Measurements from ENCODE around the gene LAMA3. TPM values are rescaled to one million over a fixed set of nuclear protein-coding genes. Genes with fewer than 3 reads are reported as not detected.

LAMA3 gene
- total and polyA plus RNA-seq, 2 donors (not counting 1 experiment from before 2014, with no cell fraction given) = 0.75 to 13.2 TPM

DNA sequence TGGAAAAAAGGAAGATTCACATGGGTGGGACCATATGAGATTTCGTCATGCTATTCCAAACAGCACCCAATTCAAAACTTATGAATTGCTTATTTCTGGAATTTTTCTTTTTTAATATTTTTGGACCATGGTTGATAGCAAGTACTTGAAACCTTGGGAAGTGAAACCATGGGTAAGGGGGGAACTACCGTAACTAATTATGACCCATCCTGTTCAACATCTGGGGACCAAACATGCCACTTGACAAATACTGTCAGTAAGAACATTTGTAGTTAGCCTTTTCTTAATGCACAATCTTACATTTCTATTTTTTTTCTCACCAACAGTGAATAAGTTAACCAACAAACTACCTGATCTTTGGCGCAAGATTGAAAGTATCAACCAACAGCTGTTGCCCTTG, 219.6 kb downstream of the LAMA3 start:
- Histone ChIP-seq H3K79me2 (ENCODE audit: control insufficient read depth, insufficient read depth, low read length) (no peaks in the 10 kb centered on the region), H2AFZ (ENCODE audit: low read length) (no peak overlapping the region), H3K4me2 (ENCODE audit: extremely low read depth, insufficient read depth, low read length) (no peak overlapping the region), H3K9me3 (ENCODE audit: control insufficient read depth, insufficient read depth, low read depth, low read length) (no peaks in the 10 kb centered on the region), H3K27me3 (ENCODE audit: control insufficient read depth, insufficient read depth, low read length) (no peaks in the 10 kb centered on the region), H3K4me3 (replicated peaks in 1 of 4; ENCODE audit: control extremely low read depth in 1 of 4, insufficient read depth in 1 of 4, low read depth in 3 of 4, low read length in 4 of 4) (no peak overlapping the region), H3K36me3 (ENCODE audit: control insufficient read depth, insufficient read depth, low read length) (no peaks in the 10 kb centered on the region), H3K9ac (ENCODE audit: insufficient read depth, low read length) (no peak overlapping the region), H3K4me1 (ENCODE audit: control insufficient read depth, extremely low read depth, insufficient read depth, low read length) (no peaks in the 10 kb centered on the region), H3K27ac (ENCODE audit: insufficient read depth, low read length) (no peak overlapping the region), H4K20me1 (ENCODE audit: control insufficient read depth, extremely low read depth, insufficient read depth, low read length) (no peaks in the 10 kb centered on the region)
- DNase-seq (ENCODE audit: low read depth in 2 of 2) = no peak
- no peak for TF ChIP-seq EZH2 (IDR thresholded peaks at IDR 0.05; ENCODE audit: low read length, missing control alignments)
- TF ChIP-seq, protein P1, sequence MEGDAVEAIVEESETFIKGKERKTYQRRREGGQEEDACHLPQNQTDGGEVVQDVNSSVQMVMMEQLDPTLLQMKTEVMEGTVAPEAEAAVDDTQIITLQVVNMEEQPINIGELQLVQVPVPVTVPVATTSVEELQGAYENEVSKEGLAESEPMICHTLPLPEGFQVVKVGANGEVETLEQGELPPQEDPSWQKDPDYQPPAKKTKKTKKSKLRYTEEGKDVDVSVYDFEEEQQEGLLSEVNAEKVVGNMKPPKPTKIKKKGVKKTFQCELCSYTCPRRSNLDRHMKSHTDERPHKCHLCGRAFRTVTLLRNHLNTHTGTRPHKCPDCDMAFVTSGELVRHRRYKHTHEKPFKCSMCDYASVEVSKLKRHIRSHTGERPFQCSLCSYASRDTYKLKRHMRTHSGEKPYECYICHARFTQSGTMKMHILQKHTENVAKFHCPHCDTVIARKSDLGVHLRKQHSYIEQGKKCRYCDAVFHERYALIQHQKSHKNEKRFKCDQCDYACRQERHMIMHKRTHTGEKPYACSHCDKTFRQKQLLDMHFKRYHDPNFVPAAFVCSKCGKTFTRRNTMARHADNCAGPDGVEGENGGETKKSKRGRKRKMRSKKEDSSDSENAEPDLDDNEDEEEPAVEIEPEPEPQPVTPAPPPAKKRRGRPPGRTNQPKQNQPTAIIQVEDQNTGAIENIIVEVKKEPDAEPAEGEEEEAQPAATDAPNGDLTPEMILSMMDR (conservative IDR thresholded peaks at IDR 0.05 in 1 of 2, IDR thresholded peaks at IDR 0.05 in 1 of 2; ENCODE audit: low read depth in 1 of 2, low read length in 2 of 2) = no peak

DNA sequence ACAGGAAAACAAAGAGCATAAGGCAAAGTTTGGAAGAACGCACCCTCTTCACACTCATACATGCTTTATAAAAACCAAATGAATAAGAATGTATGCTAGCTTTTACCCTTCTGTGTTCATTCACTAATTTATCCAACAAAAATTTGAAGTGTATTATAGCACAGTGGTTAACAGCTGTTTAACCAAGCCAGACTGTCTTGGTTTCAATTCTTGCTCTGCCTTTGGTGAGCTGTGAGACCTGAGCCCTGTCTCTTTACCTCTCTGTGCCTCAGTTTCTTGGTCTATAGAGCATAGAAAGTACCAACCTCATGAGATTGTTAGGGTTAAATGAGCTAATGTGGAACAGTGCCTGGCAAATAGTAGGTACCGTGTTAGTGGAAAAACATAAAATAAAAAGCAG, 220.8 kb downstream of the LAMA3 start:
- Histone ChIP-seq H2AFZ (ENCODE audit: low read length) (no peak overlapping the region), H3K9ac (ENCODE audit: insufficient read depth, low read length) (no peak overlapping the region), H3K4me3 (replicated peaks in 1 of 4; ENCODE audit: control extremely low read depth in 1 of 4, insufficient read depth in 1 of 4, low read depth in 3 of 4, low read length in 4 of 4) (no peak overlapping the region), H3K36me3 (ENCODE audit: control insufficient read depth, insufficient read depth, low read length) (no peaks in the 10 kb centered on the region), H3K4me1 (ENCODE audit: control insufficient read depth, extremely low read depth, insufficient read depth, low read length) (no peaks in the 10 kb centered on the region), H4K20me1 (ENCODE audit: control insufficient read depth, extremely low read depth, insufficient read depth, low read length) (no peaks in the 10 kb centered on the region), H3K27me3 (ENCODE audit: control insufficient read depth, insufficient read depth, low read length) (no peaks in the 10 kb centered on the region), H3K79me2 (ENCODE audit: control insufficient read depth, insufficient read depth, low read length) (no peaks in the 10 kb centered on the region), H3K4me2 (ENCODE audit: extremely low read depth, insufficient read depth, low read length) (no peak overlapping the region), H3K27ac (ENCODE audit: insufficient read depth, low read length) (no peak overlapping the region), H3K9me3 (ENCODE audit: control insufficient read depth, insufficient read depth, low read depth, low read length) (no peaks in the 10 kb centered on the region)
- TF ChIP-seq EZH2 (IDR thresholded peaks at IDR 0.05; ENCODE audit: low read length, missing control alignments) = no peak
- TF ChIP-seq, protein P1 (conservative IDR thresholded peaks at IDR 0.05 in 1 of 2, IDR thresholded peaks at IDR 0.05 in 1 of 2; ENCODE audit: low read depth in 1 of 2, low read length in 2 of 2) = no peak
- DNase-seq (ENCODE audit: low read depth in 2 of 2) = no peak

DNA sequence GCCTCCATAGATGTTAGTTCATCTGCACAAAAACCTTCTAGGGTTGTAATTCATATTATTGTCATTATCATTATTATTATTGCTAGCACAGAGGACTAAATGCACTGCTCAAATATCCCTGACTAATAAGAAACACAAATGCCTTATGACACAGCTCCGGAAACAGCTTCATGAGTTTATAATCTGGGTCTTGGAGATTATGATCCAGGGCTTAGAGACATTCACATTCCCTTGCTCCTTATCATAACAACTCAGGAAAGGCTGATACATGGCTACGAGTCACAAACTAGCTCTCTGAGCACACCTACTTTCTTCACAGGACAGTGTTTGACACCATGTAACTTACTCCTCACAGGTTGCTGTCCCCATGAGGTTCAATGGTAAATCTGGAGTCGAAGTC, 223.1 kb downstream of the LAMA3 start:
- H2AFZ ChIP-seq (ENCODE audit: low read length) = no peak overlapping the region
- peak in 1 of 2 donors; percentile 32 for DNase-seq (ENCODE audit: low read depth in 2 of 2)
- no peaks in the 10 kb centered on the region for H3K9me3 ChIP-seq (ENCODE audit: control insufficient read depth, insufficient read depth, low read depth, low read length)
- no peaks in the 10 kb centered on the region for H3K4me1 ChIP-seq (ENCODE audit: control insufficient read depth, extremely low read depth, insufficient read depth, low read length)
- no peaks in the 10 kb centered on the region for H3K79me2 ChIP-seq (ENCODE audit: control insufficient read depth, insufficient read depth, low read length)
- no peak overlapping the region for H3K4me3 ChIP-seq (replicated peaks in 1 of 4; ENCODE audit: control extremely low read depth in 1 of 4, insufficient read depth in 1 of 4, low read depth in 3 of 4, low read length in 4 of 4)
- H3K27ac ChIP-seq (ENCODE audit: insufficient read depth, low read length) = no peak overlapping the region
- no peaks in the 10 kb centered on the region for H3K36me3 ChIP-seq (ENCODE audit: control insufficient read depth, insufficient read depth, low read length)
- TF ChIP-seq, protein P1 (conservative IDR thresholded peaks at IDR 0.05 in 1 of 2, IDR thresholded peaks at IDR 0.05 in 1 of 2; ENCODE audit: low read depth in 1 of 2, low read length in 2 of 2) = no peak
- no peak overlapping the region for H3K4me2 ChIP-seq (ENCODE audit: extremely low read depth, insufficient read depth, low read length)
- H3K9ac ChIP-seq (ENCODE audit: insufficient read depth, low read length) = no peak overlapping the region
- H3K27me3 ChIP-seq (ENCODE audit: control insufficient read depth, insufficient read depth, low read length) = no peaks in the 10 kb centered on the region
- no peaks in the 10 kb centered on the region for H4K20me1 ChIP-seq (ENCODE audit: control insufficient read depth, extremely low read depth, insufficient read depth, low read length)
